Left ventricle myocardium superior (tissue), 1 donor: ENCODE measurements around the gene ATXN1. TPM values are rescaled to one million over a fixed set of nuclear protein-coding genes. Genes with fewer than 3 reads are reported as not detected.

Experiments
- ATAC-seq: fragments of 200-7000 bp; cut with Tn5 transposase; one replicate; pipeline ENCODE4 v1.9.1; 2020; ENCODE audit warnings: mild to moderate bottlenecking, moderate library complexity
- DNase-seq: peaks from one replicate; pipeline ENCODE4 v3.0.0-alpha.2; 2020
- intact Hi-C: fragments of 100-400 bp; cut with micrococcal nuclease; formaldehyde crosslinking; loops from one replicate; pipeline ENCODE4 v1.11.0; 2022
- total RNA-seq: library from RNA; stranded (reverse); fragmentation: NEBNext Ultra II Directional; extraction: Animal tissue kit (Norgen Biotek cat#: 25700); gene quantifications from one replicate; pipeline ENCODE4 v1.2.1, GENCODE V29; 2021
- donor health status: DM: no; HTN: yes; CAD: no; lungs with severe emphysema.

The ATXN1 gene
- total RNA-seq, 1 donor from 2014 or later = 45.2 TPM

- intact Hi-C loops = no loop called here
- ATAC-seq = no peak
These were observed 30.4 kb downstream of the ATXN1 start for GRCh38 chr6:16730738-16731477.

GRCh38 chr6:16729744-16730143 lies 31.5 kb downstream of the ATXN1 start:
- intact Hi-C loops = no loop called here
- ATAC-seq (no peak), DNase-seq (no peak)

More at GRCh38 chr6:16730738-16731477, 30.4 kb downstream of the ATXN1 start:
- no peak for DNase-seq

DNA sequence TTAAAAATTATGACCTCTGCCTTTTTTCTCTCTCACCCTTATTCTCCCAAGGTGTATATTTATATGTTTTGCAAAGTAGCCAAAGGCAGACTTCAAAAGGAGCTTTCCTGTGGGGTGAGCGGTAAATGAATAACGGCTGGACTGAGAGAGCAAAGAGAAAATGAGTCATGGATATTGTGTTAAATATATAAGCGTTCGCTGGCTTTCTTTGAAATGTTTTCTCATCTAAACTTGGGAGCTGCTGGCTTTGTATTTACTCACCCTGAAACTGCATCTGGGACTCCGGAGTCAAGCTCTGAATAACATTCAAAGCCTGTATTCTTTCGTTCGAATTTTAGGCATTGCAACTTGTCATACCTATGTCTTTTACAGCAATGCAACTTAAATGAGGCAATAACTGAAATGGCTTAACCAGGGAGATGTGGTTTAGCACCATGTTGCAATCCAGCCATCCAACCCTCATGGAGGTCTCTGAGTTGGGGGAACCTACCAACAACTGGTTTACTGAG lies 32.0 kb downstream of the ATXN1 start:
- no peak for DNase-seq
- ATAC-seq = no peak
- intact Hi-C loops = no loop called here

DNA sequence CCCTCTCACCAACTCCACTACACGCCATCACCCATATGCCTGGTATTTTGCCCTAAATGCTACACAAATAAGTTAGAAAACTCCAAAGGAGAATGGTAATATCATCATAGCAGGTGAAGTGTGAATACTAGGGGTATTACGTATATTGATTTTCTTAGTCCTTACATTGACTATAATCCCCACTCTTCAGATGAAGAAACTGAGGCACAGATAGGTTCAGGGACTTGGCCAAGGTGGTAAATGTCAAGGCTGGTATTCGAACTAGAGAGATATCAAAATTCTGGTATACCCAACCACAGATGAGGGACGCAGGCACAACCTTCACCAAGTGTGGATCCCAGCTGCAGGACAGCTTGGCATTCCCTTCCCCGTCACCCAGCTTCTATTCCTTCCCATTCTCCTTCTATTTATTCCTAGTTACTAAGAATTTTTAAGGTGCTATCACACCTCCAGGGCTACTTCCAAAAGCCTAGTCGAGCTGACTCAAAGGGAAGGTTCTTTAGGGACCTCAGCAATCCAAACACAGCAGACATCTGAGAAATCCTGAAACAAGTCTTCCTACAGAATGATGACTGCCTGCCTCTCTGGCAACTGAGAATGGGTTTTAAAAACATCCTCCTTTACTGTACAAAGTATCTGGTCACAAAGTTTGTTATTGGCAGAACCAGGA lies 32.6 kb downstream of the ATXN1 start:
- intact Hi-C loops = no loop called here
- DNase-seq (no peak), ATAC-seq (no peak)

DNA sequence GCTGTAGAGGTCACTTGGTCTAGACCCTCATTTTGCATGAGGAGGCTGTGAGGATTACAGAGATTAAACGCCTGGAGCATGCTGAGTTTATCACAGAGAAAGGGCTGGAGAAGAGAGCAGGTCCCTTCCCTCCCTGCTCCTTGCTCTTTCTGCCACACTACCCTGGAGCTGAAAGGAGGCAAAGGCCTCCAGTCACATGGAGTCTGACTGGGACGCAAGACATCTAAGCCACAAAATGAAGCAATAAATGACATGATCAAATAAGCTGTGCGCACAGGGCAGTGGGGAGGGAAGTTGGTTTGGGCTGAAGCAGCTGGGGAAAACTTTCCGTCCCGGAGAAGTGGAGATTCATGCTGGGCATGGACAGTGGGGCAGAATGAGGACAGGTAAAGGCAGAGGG lies 33.3 kb downstream of the ATXN1 start:
- intact Hi-C loops = no loop called here
- ATAC-seq (peak; percentile 36), DNase-seq (no peak)

- ATAC-seq = peak; percentile 46
These were observed 36.0 kb downstream of the ATXN1 start for GRCh38 chr6:16725145-16725864.

DNA sequence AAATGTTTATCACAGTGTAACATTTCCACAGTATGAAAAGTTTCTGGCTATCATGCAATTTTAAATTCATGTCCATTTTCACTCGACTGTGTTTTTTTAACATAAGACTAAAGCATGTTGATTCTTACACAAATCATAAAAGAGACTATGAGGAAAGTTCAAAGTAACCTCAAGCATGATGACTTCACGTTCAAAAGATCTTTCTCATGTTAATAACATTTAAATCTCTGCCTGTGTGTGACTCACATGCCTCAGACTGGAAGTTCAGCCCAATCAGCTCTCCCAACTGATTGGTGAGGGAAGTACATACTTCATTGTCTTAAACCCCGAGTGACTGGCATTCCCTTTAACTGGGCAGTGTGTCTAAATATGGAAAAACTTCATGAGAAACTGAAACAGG lies 37.4 kb downstream of the ATXN1 start:
- ATAC-seq = peak; percentile 49
- intact Hi-C loops = no loop called here

More at GRCh38 chr6:16725145-16725864, 36.0 kb downstream of the ATXN1 start:
- intact Hi-C loops = no loop called here
- no peak for DNase-seq

GRCh38 chr6:16723402-16723801 lies 37.9 kb downstream of the ATXN1 start:
- intact Hi-C loops = no loop called here
- no peak for DNase-seq
- no peak for ATAC-seq

More for the DNA sequence above, 37.4 kb downstream of the ATXN1 start:
- no peak for DNase-seq

DNA sequence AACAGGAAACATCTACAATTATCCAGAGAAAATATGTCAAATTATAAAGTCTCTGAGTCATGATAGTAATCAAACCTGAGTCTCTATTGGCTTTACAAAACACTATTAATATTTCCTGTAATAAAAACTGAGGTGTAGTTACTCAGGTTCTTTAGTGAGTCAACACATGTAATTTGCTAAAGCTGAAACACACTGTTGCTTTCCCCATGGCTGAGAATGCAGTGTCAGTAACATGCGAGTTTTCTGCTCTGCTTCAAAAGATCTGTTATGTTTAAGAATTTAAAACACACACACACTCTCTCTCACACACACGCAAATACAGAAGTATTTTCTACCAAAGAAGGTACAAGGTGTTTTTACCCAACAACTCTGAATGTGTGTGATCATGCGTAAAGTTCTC lies 38.6 kb downstream of the ATXN1 start:
- ATAC-seq (no peak), DNase-seq (no peak)
- intact Hi-C loops = no loop called here

DNA sequence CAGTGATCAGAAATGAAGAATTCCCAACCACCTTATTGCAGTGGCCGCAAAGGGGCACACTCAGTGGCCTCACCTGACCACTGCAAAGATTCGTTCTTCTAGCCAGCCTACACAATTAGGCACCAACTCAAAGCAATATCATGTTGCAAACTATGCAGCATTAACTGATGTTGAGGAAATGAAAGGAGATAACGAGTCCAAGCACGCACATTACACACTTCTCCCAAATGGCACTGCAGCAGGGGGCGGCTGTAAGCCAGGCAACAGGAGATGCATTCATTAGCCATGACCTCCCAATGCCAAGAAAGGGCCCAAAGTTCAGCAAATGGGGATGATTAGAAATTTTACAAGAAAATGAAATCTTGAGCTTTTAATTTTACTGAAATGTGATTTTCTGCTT lies 39.3 kb downstream of the ATXN1 start:
- no peak for DNase-seq
- intact Hi-C loops = no loop called here
- ATAC-seq = no peak

DNA sequence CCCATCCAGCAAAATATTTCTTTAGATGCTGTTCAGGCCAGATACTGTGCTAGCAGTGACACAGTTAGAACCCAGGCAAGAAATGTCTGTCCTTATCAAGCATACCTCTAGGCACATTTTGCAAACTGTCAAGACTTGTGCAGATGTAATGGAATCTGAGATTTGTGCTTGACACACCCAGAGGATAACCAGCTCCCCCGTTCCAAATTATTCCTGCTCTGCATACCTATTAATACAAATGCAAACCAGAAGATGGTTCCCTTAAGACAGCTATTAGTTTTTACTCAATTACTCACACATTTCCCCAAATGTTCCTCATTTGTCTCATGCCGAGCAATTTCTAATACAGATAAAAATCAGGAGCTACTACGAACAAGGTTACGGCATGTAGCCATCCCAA lies 40.4 kb downstream of the ATXN1 start:
- DNase-seq (no peak), ATAC-seq (no peak)
- intact Hi-C loops = no loop called here

- no peak for ATAC-seq
- intact Hi-C loops = no loop called here
- DNase-seq = no peak
These were observed 41.8 kb downstream of the ATXN1 start for GRCh38 chr6:16719488-16719887.

- no peak for ATAC-seq
- intact Hi-C loops = no loop called here
These were observed 42.9 kb downstream of the ATXN1 start for GRCh38 chr6:16718356-16718755.

DNA sequence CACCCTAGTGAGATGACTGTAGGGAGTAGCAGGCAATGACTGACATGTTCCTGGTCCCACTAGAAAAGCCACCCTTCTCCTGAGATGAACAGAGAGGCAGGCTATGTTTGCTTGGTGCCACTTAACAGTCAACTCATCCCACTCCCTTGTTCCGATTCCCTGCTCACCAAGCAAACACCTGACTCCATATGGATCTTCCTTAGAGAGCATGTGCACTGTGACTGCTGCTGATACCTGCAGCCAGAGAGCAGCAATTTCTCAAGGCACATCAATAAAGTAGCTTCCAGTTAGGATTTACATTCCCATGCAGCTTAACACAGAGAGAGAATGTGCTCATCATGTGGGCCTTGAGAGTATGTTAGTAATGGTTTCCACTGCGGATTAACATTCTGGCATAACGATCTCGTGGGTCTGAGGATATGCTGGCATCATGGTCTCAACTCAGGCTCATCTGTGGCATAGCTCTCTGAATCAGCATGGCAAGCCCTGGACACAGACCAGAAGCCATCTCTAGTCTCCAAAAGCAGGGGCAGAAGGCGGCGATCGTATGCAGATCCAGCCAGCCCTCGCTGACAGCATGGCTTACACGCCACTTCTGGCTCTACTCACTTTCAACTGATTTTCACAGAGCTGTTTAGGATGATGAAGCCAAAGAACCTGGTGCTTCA lies 43.9 kb downstream of the ATXN1 start:
- no peak for ATAC-seq
- DNase-seq = no peak
- intact Hi-C loops = no loop called here

More at GRCh38 chr6:16718356-16718755, 42.9 kb downstream of the ATXN1 start:
- DNase-seq = no peak

GRCh38 chr6:16716321-16716858 lies 44.9 kb downstream of the ATXN1 start:
- intact Hi-C loops = no loop called here
- ATAC-seq (no peak), DNase-seq (no peak)

GRCh38 chr6:16713597-16713996 lies 47.7 kb downstream of the ATXN1 start:
- DNase-seq = no peak
- intact Hi-C loops = no loop called here
- ATAC-seq = no peak

DNA sequence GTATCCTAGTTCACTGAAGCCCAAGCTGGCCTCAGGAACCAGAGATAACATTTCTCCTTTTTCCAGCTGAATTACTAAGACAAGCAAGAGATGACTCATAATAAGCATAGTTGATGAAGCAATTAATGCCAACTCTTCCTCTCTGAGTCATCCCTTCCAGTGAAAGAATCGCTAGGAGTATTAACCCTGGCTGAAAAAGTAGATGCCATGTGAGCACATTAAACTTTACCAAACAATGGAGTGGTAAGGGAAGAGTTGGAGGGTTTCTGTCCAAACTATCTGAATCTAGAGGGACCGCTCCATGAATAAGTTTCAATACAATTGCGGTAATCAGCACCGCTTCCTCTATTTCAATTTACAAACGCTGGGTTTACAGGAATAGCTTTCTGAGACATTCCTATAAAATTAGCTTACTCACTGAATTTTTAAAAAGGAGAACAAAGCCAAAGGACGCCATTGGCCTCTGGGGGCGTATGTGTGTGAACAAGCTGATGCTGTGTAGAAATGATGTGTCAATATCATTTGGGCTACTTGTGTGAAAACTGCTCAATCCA lies 48.3 kb downstream of the ATXN1 start:
- intact Hi-C loops = no loop called here
- ATAC-seq (peak; percentile 87), DNase-seq (peak; percentile 45)

DNA sequence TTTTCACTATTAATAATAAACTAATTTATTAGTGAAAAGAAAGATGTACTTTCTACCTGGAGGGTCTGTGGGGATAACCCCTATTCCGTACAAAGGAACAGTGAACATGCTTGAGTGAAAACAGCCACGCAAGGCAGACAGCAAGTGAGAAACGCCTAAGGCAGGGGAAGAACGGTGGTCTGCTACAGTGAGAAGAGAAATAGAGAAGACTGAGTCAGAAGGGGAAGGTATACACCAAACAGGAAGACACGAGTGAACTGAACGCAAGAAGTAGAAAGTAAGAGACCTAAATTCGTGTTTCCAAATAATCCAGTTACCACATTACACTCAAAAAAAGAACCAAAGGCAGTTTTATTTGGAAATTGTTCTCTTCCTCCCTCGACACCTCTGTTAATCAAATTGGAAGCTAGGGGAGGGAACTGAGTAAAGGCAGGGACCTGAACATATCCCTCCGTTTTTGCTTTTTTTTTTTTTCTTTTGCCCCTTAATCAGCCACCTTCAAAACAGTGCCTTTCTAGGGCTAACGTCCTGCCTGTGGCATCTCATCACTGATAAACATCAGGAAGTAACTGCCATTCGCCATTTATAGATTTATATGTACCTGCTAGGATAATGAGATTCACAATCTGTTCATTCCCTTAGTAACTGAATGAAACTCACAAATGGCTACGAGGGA lies 48.9 kb downstream of the ATXN1 start:
- intact Hi-C loops = no loop called here
- no peak for DNase-seq
- ATAC-seq = peak; percentile 33
